HG03064 (cell line): ENCODE results near the gene CFAP46.
"Not testable (repeated sequence)": the region's sequence is repeated elsewhere in the genome, so short reads cannot be mapped to it uniquely, and the experiment has no call there.

Source experiments
- ATAC-seq: cut with Tn5 transposase; IDR thresholded peaks from one replicate; pipeline ENCODE4 v1.9.1; 2021; ENCODE audit warnings: low read depth; ENCODE audit not compliant: unreplicated experiment

Gene CFAP46

DNA sequence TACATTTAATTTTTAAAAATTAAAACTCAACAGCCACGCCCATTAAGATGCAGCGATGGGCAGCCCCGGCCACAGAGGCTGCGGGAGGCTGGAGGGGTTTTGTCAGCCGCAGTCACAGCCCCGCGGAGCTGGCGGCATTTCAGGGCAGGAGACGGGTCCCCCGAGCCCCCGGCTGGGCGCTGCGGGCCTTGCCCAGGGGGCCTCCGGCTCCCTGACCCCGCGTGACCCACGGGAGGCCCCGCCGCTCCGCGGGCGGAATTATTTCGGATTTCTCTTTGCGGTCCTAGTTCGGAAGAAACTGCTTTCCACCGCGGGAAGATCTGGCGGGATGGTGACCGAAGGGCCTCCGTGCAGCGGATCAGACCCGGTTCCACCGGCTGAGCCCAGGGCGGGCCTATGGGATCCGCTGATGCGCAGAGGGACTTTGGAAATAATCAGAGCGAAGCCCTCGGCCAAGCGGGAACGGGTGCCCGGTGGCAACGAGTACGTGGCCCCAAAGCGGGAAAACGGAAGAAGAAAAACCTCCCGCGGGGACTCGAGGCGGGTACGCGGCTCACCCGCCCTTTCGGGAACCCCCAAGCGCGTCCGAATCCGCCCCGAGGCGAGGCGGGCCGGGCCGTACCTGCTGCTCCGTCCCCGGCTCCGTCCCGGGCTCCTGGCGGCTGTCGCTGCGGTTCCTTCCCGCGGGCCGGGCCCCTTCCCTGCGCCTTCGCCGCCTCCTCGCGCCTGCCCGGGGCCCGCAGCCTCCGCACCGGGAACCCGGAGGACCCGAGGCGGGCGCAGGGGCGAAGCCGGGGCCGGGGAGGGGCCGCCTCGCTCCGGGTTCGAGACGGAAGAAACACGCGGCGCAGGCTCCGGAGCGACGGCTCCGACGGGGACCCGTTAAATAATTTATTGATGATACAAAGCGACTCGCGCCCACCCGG is 158.2 kb downstream of the CFAP46 start:
- ATAC-seq: no peak

DNA sequence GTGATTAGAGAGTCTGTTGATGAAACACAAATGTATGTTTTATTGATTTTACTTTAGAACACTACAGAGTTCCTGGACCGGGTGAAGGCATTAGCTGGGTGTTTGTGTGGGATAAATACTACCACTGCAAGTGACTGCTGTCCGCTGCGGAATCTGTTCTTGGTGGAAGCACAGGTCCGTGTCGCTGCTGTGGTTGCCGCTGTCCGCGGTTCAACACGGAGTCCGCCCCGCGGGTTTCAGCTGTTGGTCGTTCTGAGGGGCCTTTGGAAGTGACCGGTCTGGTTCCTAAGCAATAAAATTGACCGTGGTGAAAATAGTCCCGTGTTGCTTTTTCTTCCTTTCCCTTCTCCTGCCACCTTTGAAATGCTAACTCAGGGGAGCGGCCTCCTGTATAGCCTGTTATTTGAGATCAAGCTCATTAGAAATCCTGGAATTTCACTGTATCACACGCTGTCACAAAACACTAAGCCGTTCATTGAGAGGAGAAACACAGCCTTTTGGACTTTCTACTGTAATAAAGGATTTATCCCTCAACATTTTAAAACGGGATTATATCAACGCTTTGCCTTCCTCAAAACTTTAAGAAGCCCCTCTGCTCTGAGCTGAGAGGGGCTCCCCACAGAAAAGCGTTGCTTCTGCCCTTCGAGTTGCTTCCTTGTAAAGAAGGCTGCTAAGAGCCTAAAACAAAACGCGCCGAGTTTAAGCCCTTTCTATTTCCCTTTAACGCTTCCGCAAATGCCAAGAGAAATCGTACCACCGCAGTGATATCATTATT is 159.0 kb downstream of the CFAP46 start:
- ATAC-seq: no peak

DNA sequence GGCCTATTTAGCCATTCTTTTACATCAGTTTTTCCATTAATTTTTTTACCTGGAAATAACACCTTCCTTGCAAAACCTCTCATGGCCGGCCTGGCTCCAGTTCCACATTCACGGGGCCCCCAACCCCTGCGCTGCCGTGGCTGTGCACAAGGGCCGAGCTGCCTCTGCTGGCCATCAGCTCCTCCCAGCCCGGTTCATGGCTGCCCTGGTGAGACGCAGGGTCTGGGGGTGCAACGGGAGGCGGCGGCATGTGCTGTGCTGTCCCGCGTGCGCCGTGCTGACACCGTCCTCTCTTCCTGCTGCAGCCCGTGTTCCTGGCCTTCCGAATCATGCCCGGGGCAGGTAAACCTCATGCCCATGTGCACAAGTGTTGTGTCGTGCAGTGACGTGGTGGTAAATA is 160.8 kb downstream of the CFAP46 start:
- no peak for ATAC-seq

DNA sequence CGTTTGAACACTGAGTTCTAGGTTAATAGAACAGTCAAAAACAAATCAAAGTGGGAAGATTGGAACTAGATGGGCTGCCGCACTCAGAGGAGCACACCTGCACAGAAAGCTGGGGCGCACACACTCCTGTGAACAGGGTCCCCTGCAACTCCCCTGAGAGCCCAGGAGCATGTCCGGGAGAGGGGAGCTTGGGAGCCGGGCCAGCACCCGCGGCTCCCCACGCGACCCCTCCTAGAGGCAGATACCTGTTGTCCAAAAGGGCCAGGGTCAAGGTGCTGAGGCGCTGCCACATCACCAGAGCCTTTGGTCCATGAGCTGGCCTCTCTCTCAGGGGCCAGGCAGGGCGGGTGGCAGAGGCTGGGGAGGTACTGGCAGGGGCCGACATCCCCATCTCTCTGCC is 162.0 kb downstream of the CFAP46 start:
- ATAC-seq: no peak

DNA sequence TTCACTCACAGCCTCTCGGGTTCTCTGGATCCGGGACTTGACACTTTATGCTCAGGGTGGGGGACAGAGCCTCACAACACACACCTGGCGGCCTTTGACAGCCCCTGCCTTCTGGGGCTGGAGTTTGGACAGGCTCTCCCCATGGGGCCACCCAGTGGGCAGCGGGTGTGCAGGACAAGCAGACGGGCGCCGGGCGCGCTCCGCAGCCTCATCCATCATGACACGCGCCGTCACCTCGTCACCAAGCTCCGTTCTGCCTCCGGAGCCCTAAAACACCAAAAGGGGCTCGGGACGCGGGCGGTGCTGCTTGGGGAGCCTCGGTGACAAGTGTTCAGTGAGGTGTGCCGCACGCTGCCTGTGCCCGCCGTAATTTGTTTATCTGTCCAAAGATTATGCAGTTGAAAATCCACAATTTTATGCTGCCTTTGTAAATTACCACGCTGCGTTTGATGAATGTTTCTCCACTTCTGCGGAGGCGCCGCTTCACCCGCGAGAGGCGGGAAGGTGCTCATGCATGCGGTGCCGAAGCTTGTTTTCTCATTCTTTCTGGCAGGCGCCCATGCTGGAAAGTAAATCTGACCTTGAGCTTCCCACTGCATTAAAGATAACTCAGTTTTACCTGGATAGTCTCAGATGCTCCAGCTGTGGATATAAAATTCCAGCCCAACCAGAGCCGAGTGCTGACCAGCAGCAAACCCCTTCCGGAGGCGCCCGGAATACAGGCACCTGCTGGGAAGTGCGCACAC is 162.6 kb downstream of the CFAP46 start:
- no peak for ATAC-seq

DNA sequence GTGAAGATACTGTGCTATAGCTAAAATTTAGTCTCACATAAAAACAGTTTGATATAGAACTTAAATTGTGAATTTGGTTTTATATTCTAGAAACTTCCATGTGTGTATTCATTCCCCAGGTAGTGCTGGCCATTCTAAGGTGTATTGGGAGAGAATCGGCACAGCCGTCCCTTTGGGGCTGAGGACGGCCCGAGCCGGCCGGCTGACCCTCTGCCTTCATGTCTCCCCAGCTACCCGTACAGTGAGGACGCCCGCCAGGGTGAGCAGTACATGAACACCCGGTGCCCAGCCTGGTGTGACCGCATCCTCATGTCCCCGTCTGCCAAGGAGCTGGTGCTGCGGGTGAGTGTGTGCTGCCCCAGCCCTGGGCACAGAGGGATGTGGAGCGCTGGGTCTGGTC is 164.9 kb downstream of the CFAP46 start:
- ATAC-seq: no peak

DNA sequence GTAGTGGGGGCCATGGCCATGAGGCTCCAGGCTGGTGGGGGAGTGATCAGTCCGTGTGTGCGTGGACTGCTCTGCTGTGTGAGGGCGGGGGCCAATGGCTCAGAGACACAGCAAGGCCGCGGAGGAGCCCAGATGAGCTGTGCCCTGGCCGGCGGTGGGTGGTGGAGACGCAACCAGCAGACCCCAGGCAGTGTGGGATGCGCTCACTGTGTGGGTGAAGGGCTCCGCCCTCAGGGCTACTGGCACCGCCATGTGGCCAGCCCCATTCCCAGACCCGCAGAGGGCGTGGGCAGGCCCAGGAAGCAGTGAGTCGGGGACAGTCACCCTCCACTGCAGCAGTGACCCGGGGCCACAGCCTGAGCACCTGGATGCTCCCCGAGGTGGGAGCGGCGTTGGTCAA is 165.5 kb downstream of the CFAP46 start:
- ATAC-seq: no peak

DNA sequence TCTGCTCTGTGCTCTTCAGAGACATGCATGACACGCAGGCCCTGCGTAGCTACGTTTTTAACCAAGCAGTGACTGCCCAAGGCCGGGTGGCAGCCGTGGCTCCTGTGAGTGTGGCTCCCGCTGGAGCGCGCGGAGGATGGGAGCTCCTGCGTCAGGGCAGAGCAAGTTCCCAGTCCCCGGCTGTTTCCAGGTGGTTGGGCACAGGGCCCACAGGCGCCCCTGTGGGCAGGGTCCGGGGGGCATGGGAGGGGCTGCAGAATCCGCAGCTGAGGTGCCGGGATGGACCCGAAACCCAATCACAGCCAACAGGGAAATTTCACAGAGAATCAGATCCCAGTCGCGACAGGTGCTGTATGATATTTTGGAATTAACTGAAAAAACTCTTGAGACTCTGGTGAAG is 166.2 kb downstream of the CFAP46 start:
- ATAC-seq: no peak

DNA sequence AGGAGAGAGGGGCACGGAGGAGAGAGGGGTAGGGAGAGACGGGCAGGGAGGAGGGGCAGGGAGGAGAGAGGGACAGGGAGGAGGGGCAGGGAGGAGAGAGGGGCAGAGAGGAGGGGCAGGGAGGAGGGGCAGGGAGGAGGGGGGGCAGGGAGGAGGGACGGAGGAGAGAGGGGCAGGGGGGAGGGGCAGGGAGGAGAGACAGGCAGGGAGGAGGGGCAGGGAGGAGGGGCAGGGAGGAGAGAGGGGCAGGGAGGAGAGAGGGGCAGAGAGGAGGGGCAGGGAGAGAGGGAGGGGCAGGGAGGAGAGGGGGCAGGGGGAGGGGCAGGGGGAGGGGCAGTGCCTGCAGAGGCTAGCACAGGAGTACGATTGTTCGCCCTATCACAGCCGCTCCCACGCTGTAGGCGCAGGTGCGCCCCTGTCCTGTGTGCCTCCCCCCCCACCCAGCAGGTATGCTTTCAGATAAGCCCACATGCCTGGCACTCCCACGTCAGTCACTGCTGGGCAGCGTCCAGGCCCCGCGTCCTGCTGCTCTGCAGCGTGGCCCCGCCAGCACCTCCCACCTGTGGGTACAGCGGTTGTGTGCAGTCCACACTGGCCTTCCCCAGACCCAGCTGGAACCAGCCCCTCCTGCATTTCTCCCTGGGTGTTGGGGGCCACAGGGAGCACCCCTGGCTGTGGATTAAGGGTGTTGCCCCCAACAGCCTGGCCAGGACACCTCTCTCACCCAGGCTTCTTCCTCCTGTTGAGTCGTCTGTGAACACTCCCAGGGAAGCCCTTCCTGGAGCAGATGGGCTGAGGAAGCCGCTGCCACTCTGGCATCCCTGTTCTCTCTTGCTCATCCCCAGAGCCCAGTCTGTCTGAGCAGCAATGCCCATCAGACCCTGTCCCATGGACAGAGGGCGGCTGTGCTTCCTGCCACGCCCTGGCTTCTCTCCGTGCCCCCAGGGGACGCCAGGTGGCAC is 167.2 kb downstream of the CFAP46 start:
- ATAC-seq: no peak

DNA sequence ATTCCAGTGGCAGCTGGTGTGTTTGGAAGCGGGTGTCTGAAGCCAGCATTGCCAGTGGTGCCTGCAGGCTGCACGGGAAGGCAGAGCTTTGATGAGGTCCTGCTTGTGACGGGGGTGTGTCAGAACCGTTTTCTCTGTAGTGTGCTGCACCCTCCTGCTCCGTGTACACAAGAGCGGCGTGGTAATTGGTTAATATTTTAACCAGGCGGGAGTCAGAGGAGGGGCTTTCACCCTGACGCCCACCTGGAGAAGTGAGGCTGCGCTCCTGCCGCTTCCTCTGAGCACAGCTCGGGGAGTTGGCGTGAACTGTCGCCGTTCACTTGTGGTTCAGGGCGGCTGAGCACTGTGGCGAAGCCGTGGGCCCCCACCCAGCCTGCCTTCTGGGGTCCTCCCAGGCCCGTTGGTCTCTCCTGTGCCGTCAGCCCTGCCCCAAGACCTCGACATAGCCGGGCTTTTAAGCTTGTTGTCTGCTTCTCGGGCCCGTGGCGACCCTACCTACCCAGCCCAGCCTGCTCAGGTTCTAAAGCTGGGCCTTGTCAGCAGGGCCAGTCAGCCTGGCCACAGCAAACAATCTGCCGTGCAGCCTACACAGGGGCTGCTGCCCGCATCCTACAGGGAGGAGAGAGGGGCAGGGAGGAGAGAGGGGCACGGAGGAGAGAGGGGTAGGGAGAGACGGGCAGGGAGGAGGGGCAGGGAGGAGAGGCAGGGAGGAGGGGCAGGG is 168.0 kb downstream of the CFAP46 start:
- ATAC-seq: no peak

DNA sequence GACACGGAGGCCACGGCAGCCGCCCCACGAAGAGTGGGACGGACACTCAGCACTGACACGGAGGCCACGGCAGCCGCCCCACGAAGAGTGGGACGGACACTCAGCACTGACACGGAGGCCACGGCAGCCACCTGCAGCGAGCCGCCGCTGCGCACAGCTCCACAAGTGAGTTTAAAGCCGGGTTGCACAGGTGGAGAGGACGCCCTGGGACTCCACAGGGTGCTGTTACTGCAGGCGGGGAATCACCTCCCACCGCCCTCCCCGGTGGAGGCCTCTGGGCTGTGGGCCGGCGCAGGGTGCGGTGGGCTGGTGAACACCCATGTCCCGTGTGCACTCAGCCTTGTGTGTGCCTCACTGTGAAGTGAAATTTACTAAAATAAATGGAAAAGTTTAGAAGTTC is 169.6 kb downstream of the CFAP46 start:
- not testable (repeated sequence) for ATAC-seq

DNA sequence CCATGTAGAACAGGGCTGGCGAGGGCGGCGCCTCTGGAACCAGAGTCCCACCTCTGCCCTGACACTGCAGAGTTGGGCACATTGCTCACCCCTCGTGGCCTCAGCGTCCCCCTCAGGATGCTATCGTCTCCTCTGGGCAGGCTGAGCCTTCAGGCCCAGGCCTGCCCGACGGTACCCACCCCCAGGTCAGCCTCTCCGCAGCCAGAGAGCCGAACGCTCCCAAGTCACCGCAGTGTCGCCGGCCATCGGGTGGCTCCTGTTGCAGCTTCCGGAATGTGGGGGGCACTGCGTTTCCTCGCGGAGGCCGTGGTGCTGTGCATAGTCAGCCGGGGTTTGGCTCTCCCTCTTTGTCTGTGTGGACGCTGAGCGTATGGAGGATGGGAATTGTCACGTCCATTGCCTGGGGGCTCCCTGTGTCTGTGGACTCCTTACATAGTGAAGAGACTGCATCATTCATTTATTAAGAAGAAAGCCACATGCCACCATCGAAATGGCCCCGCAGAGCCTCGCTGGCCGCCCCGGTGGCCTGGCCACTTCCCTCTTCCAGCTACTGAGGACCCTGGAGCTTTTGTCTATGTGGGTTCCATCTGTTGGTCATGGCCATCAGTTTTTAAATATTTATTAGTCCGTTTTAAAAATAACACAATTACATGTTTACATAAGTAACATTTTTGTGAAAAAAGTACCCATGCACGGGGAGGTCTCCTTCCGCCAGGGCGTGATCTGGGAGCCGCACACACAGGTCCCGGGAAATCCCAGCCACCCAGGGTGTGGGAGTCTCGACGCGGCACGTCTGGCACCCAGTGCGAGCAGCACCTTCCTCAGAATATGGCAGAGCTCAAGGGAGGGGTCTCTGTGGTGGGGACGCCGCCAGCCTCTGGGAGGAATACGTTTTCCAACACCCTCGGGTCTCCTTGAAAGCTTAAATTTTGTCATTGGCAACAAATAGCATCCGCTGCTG is 172.0 kb downstream of the CFAP46 start:
- no peak for ATAC-seq

DNA sequence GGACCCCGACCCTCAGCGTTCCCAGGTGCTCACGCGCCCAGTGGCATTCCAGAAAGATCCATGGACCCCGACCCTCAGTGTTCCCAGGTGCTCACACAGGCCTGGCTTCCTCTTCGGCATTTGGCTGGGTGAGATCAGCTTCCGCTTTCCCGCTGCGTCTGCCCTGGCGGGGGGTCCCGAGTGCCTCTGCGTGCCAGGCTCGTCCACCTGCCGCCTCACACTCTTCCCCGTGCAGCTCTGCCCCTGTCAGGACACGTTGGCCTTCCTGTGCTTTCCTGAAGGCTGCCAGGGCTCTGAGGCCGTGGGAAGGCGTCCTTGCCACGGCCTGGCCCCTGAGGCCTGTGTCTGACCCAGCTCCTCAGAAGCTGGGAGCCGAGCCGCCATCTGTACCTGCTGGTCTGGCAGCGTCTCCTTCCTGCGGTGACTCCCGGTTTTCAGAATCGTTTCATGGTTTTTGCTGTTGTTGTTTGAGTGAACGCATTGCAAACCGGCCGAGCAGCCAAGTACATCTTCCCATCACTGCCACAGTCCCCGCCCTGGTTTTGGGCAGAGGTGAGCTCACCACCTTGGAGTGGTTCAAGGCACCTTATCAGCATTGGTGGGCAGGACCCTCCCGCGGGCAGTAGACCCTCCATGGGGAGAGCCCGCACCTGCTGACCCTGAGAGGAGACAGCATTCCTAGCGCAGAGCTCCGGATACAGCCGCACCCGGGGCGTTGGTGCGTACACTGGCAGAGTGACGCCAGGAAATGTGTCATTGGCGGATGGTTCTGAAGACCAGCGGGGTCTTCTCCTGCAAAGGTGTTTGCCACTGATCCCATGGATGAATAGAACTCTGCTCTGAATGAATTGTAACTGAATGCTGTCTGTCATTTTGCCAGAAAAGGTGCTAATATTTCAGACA is 173.8 kb downstream of the CFAP46 start:
- no peak for ATAC-seq

DNA sequence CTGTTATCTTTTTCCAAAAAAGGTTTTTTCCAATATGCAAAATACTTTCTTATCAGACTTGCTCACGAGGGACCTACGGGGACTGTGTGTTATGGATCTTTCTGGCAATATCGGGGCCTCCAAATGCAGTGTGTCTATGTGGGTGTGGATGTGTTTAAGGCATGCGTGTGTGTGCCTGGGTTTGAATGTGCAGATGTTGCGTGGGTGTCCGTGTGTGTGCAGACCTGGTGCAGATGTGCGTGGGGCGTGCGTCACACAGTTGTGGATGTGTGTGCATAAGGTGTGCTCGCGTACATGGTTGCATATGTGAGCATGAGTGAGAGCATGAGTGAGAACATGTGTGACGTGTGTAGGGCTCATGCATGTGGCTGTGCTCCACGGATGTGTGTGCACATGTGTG is 176.1 kb downstream of the CFAP46 start:
- no peak for ATAC-seq

DNA sequence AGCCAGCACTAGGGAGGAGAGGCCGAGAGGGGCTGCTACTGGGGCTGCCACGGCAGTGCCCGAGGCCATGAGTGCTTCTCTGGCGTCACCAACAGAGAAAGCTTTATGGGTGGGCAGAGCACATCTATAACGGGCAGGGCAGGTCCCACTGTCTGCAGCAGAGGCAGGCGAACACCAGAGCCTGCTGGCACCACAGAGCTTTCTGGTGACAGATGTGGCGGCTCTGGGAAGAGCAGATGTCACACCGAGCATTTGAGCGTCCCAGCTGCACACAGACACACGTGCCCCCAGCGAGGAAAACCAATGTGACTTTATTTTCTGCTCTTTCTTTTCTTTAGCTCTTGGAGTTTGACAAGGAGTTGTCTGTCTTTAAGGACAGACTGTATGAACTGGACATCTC is 176.9 kb downstream of the CFAP46 start:
- ATAC-seq: no peak

DNA sequence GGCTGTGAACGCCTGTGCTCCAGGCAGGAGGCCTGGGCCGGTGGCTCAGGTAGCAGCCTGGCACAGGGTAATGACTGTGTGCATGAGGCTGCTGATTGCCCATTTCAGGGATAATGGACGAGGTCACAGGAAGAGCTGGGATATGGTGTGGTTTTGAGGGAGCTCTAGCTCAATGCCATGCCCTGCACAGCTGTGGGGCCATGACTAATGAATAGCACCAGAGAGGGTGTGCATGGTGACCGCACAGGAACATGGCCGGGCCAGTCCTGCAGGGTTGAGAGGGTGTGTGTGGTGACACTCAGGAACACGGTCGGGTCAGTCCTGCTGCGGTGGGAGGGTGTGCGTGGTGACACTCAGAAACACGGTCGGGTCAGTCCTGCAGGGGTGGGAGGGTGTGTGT is 178.3 kb downstream of the CFAP46 start:
- no peak for ATAC-seq

DNA sequence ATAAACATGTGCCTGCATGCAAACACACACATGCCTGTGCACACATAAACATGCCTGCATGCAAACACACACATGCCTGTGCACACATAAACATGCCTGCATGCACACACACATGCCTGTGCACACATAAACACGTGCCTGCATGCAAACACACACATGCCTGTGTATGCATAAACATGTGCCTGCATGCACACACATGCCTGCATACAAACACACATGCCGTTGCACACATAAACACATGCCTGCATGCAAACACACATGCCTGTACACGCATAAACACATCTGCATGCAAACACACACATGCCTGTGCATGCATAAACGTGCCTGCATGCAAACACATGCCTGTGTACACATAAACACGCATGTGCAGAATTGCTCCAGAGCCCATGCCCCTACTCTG is 178.8 kb downstream of the CFAP46 start:
- ATAC-seq: no peak
